ENCODE measurements around the gene SENP3.

The SENP3 gene

GRCh38 chr17:7548585-7549400 is 12.9 kb upstream of the SENP3 start, which contains the start of gene TNFSF12:
Gene TNFSF12, plus strand, starts transcription at chr17:7549058. Its CDS starts 96 bp downstream, at chr17:7549154.
- Mint-ChIP-seq H3K36me3 (ENCODE audit: low read depth) (peaks cover 24% of the 10 kb centered on the region), H3K27me3 (ENCODE audit: low read depth) (no peaks in the 10 kb centered on the region), H3K27ac (peak within 1 kb of the TSS; percentile 80), H3K9me3 (no peaks in the 10 kb centered on the region), H3K4me1 (ENCODE audit: low read depth) (peaks cover 41% of the 10 kb centered on the region), H3K4me3 (peak within 1 kb of the TSS; percentile 91)
- peak; percentile 59 for DNase-seq (ENCODE audit: low spot score)

- peak overlapping the region; percentile 89 for H3K4me3 Mint-ChIP-seq
- peaks cover 27% of the 10 kb centered on the region for H3K36me3 Mint-ChIP-seq (ENCODE audit: low read depth)
- peak overlapping the region; percentile 80 for H3K27ac Mint-ChIP-seq
- no peaks in the 10 kb centered on the region for H3K9me3 Mint-ChIP-seq
- no peaks in the 10 kb centered on the region for H3K27me3 Mint-ChIP-seq (ENCODE audit: low read depth)
- DNase-seq (ENCODE audit: low spot score), result peak; percentile 30
- H3K4me1 Mint-ChIP-seq (ENCODE audit: low read depth), result peaks cover 44% of the 10 kb centered on the region
Observed at GRCh38 chr17:7549401-7550055, 12.2 kb upstream of the SENP3 start.

- Mint-ChIP-seq H3K4me3 (peak overlapping the region; percentile 89), H3K27ac (peak overlapping the region; percentile 80), H3K27me3 (ENCODE audit: low read depth) (no peaks in the 10 kb centered on the region), H3K4me1 (ENCODE audit: low read depth) (peaks cover 48% of the 10 kb centered on the region), H3K36me3 (ENCODE audit: low read depth) (peaks cover 31% of the 10 kb centered on the region), H3K9me3 (no peaks in the 10 kb centered on the region)
- DNase-seq (ENCODE audit: low spot score), result no peak
Observed at GRCh38 chr17:7550344-7550743, 11.4 kb upstream of the SENP3 start.

GRCh38 chr17:7551396-7551795 is 10.3 kb upstream of the SENP3 start:
- peak overlapping the region; percentile 84 for H3K27ac Mint-ChIP-seq
- no peak for DNase-seq (ENCODE audit: low spot score)
- H3K4me3 Mint-ChIP-seq, result peak overlapping the region; percentile 89
- H3K9me3 Mint-ChIP-seq, result no peaks in the 10 kb centered on the region
- peaks cover 52% of the 10 kb centered on the region for H3K4me1 Mint-ChIP-seq (ENCODE audit: low read depth)
- peaks cover 36% of the 10 kb centered on the region for H3K36me3 Mint-ChIP-seq (ENCODE audit: low read depth)
- no peaks in the 10 kb centered on the region for H3K27me3 Mint-ChIP-seq (ENCODE audit: low read depth)

- H3K27me3 Mint-ChIP-seq (ENCODE audit: low read depth), result no peaks in the 10 kb centered on the region
- peaks cover 54% of the 10 kb centered on the region for H3K4me1 Mint-ChIP-seq (ENCODE audit: low read depth)
- no peaks in the 10 kb centered on the region for H3K9me3 Mint-ChIP-seq
- peak; percentile 60 for DNase-seq (ENCODE audit: low spot score)
- peaks cover 40% of the 10 kb centered on the region for H3K36me3 Mint-ChIP-seq (ENCODE audit: low read depth)
- peak overlapping the region; percentile 90 for H3K27ac Mint-ChIP-seq
- peak overlapping the region; percentile 89 for H3K4me3 Mint-ChIP-seq
Observed at GRCh38 chr17:7552621-7553051, 9.1 kb upstream of the SENP3 start.

- no peak for DNase-seq (ENCODE audit: low spot score)
- H3K4me1 Mint-ChIP-seq (ENCODE audit: low read depth), result peaks cover 54% of the 10 kb centered on the region
- peaks cover 41% of the 10 kb centered on the region for H3K36me3 Mint-ChIP-seq (ENCODE audit: low read depth)
- no peaks in the 10 kb centered on the region for H3K9me3 Mint-ChIP-seq
- H3K27me3 Mint-ChIP-seq (ENCODE audit: low read depth), result no peaks in the 10 kb centered on the region
- peak overlapping the region; percentile 89 for H3K4me3 Mint-ChIP-seq
- H3K27ac Mint-ChIP-seq, result peak overlapping the region; percentile 90
Observed at GRCh38 chr17:7553356-7553755, 8.4 kb upstream of the SENP3 start.

- Mint-ChIP-seq H3K9me3 (no peaks in the 10 kb centered on the region), H3K36me3 (ENCODE audit: low read depth) (peaks cover 46% of the 10 kb centered on the region), H3K4me3 (no peak overlapping the region), H3K4me1 (ENCODE audit: low read depth) (peaks cover 53% of the 10 kb centered on the region), H3K27me3 (ENCODE audit: low read depth) (no peaks in the 10 kb centered on the region), H3K27ac (peak overlapping the region; percentile 32)
- no peak for DNase-seq (ENCODE audit: low spot score)
Observed at GRCh38 chr17:7555320-7555948, 6.3 kb upstream of the SENP3 start.

GRCh38 chr17:7556627-7557026 is 5.1 kb upstream of the SENP3 start:
- no peaks in the 10 kb centered on the region for H3K9me3 Mint-ChIP-seq
- H3K27ac Mint-ChIP-seq, result peak overlapping the region; percentile 50
- DNase-seq (ENCODE audit: low spot score), result no peak
- peaks cover 50% of the 10 kb centered on the region for H3K4me1 Mint-ChIP-seq (ENCODE audit: low read depth)
- H3K4me3 Mint-ChIP-seq, result no peak overlapping the region
- H3K27me3 Mint-ChIP-seq (ENCODE audit: low read depth), result no peaks in the 10 kb centered on the region
- peaks cover 36% of the 10 kb centered on the region for H3K36me3 Mint-ChIP-seq (ENCODE audit: low read depth)

GRCh38 chr17:7557147-7557764 is 4.5 kb upstream of the SENP3 start:
- no peak for DNase-seq (ENCODE audit: low spot score)
- H3K4me1 Mint-ChIP-seq (ENCODE audit: low read depth), result peaks cover 47% of the 10 kb centered on the region
- no peaks in the 10 kb centered on the region for H3K27me3 Mint-ChIP-seq (ENCODE audit: low read depth)
- H3K27ac Mint-ChIP-seq, result no peak overlapping the region
- peaks cover 34% of the 10 kb centered on the region for H3K36me3 Mint-ChIP-seq (ENCODE audit: low read depth)
- no peaks in the 10 kb centered on the region for H3K9me3 Mint-ChIP-seq
- H3K4me3 Mint-ChIP-seq, result no peak overlapping the region

- H3K27me3 Mint-ChIP-seq (ENCODE audit: low read depth), result no peaks in the 10 kb centered on the region
- peak overlapping the region; percentile 63 for H3K27ac Mint-ChIP-seq
- H3K36me3 Mint-ChIP-seq (ENCODE audit: low read depth), result peaks cover 33% of the 10 kb centered on the region
- H3K4me1 Mint-ChIP-seq (ENCODE audit: low read depth), result peaks cover 48% of the 10 kb centered on the region
- no peaks in the 10 kb centered on the region for H3K9me3 Mint-ChIP-seq
- DNase-seq (ENCODE audit: low spot score), result no peak
- H3K4me3 Mint-ChIP-seq, result peak overlapping the region; percentile 8
Observed at GRCh38 chr17:7557775-7558543, 3.8 kb upstream of the SENP3 start.

GRCh38 chr17:7558544-7559319 is 3.0 kb upstream of the SENP3 start, which contains the start of gene TNFSF13:
Gene TNFSF13, plus strand, starts transcription at chr17:7558750. Its CDS starts 290 bp downstream, at chr17:7559040.
- Mint-ChIP-seq H3K27ac (peak within 1 kb of the TSS; percentile 63), H3K4me3 (peak within 1 kb of the TSS; percentile 8), H3K36me3 (ENCODE audit: low read depth) (peaks cover 30% of the 10 kb centered on the region), H3K9me3 (no peaks in the 10 kb centered on the region), H3K4me1 (ENCODE audit: low read depth) (peaks cover 43% of the 10 kb centered on the region), H3K27me3 (ENCODE audit: low read depth) (no peaks in the 10 kb centered on the region)
- DNase-seq (ENCODE audit: low spot score), result no peak

- DNase-seq (ENCODE audit: low spot score), result no peak
- H3K36me3 Mint-ChIP-seq (ENCODE audit: low read depth), result peaks cover 33% of the 10 kb centered on the region
- H3K4me1 Mint-ChIP-seq (ENCODE audit: low read depth), result peaks cover 45% of the 10 kb centered on the region
- no peaks in the 10 kb centered on the region for H3K27me3 Mint-ChIP-seq (ENCODE audit: low read depth)
- no peaks in the 10 kb centered on the region for H3K9me3 Mint-ChIP-seq
- H3K4me3 Mint-ChIP-seq, result peak overlapping the region; percentile 85
- H3K27ac Mint-ChIP-seq, result peak overlapping the region; percentile 92
Observed at GRCh38 chr17:7559320-7560171, 2.2 kb upstream of the SENP3 start.

Data from T-helper 2 cell treated with Interferon-gamma antibody and Interleukin-4, amounts not matched to agents 5 μg/mL and 100 μg/mL, for 36 hours (primary cell).